Measurements from ENCODE around the gene GRAMD1B.

GRCh38 chr11:123622576-123622975 lies 192.5 kb downstream of the GRAMD1B start:
- TF ChIP-seq CTCF (IDR thresholded peaks at IDR 0.05) (no peak), POLR2A (IDR thresholded peaks at IDR 0.05) (no peak)
